Ectodermal cell (in vitro differentiated cells): Measurements from ENCODE around the gene VWA7.

Experiments
- H3K27ac ChIP-seq: 2 replicates; pipeline ENCODE4 v1.7.0; 2013; ENCODE audit warnings: mild to moderate bottlenecking, low read depth, low read length; ENCODE audit not compliant: insufficient read depth, poor library complexity, severe bottlenecking
- H3K27me3 ChIP-seq: 2 replicates; pipeline ENCODE4 v1.7.0; 2013; ENCODE audit warnings: mild to moderate bottlenecking, low read length; ENCODE audit not compliant: insufficient read depth, control insufficient read depth, poor library complexity, severe bottlenecking
- H3K36me3 ChIP-seq: one replicate; pipeline ENCODE4 v1.7.0; 2013; ENCODE audit warnings: low read length; ENCODE audit not compliant: control insufficient read depth, insufficient read depth
- H3K4me1 ChIP-seq: one replicate; pipeline ENCODE4 v1.7.0; 2013; ENCODE audit warnings: low read length; ENCODE audit not compliant: control insufficient read depth, insufficient read depth
- H3K4me3 ChIP-seq: 2 replicates; pipeline ENCODE4 v1.7.0; 2013; ENCODE audit warnings: low read depth, low read length, control low read depth; ENCODE audit not compliant: insufficient read depth
- H3K9me3 ChIP-seq: 2 replicates; pipeline ENCODE4 v1.7.0; 2013; ENCODE audit warnings: mild to moderate bottlenecking, low read length, moderate library complexity; ENCODE audit not compliant: control insufficient read depth
- WGBS, 2 experiments: methylation state at CpG; one replicate each; pipeline ENCODE4 v1.1.7; 2013; ENCODE audit warnings: missing lambda C conversion rate in 2 of 2; 5-methylcytosine and 5-hydroxymethylcytosine counted together

The VWA7 gene

DNA sequence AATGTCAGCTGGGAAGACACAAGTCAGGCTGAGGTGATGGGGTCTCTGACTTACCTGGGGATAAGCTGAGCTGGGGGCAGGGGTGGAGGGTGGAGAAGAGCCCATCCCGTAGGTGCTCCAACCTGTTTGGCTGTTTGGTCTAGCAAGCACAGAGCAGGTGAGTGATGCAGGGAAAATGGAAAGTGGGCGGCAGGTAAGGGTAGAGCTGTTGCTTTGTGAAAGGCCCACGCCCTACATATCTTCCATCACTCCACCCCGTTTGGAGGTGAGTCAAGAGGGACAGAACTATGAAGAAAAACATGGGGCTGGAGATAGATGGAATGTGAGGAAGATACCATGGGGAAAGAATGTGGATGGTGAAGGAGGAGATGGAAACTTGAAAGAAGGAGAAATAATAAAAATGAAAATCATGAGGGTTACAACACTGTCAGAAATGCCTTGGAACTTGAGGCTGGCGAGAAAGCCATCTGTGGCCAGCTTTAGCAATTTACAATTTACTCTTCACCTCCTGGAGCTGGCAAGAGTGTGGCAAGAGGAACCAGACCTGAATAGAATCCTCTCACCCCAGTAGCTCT is 56.8 kb downstream of the VWA7 start:
- Histone ChIP-seq H3K4me3 (no peak overlapping the region), H3K27ac (no peak overlapping the region), H3K4me1 (peaks cover 1% of the 10 kb centered on the region), H3K36me3 (no peaks in the 10 kb centered on the region), H3K27me3 (peaks cover 9% of the 10 kb centered on the region), H3K9me3 (no peaks in the 10 kb centered on the region)
- WGBS, 2 experiments: 87 to 96% methylated on average over 5 of the region's 5 CpGs

- H3K27ac ChIP-seq: no peak overlapping the region
- no peaks in the 10 kb centered on the region for H3K36me3 ChIP-seq
- no peaks in the 10 kb centered on the region for H3K9me3 ChIP-seq
- H3K4me3 ChIP-seq: no peak overlapping the region
- peaks cover 13% of the 10 kb centered on the region for H3K4me1 ChIP-seq
- WGBS, 2 experiments: 87 to 90% methylated on average over 6 of the region's 6 CpGs
- peaks cover 9% of the 10 kb centered on the region for H3K27me3 ChIP-seq
These were observed 58.1 kb downstream of the VWA7 start for GRCh38 chr6:31719001-31719400.

DNA sequence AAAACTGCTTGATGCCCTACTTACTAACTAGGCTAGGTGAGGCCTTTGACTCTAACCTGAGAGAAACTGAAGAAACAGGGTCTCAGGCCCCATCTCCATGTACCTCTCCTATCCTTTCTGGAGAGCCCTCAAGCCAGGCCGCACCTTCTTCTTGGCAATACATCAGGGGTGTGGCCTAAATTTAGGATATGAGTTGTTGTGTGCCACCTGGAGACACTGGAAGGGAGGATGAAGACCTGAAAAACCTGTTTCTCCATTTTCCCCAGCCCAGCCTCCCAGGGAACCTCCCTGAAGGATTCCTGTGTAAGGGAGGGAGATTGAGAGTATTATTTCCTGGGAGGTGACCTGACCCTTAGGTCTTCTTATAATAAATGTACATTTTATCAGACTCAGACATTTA is 58.9 kb downstream of the VWA7 start:
- Histone ChIP-seq H3K4me3 (no peak overlapping the region), H3K4me1 (peaks cover 20% of the 10 kb centered on the region), H3K36me3 (no peaks in the 10 kb centered on the region), H3K27ac (no peak overlapping the region), H3K9me3 (no peaks in the 10 kb centered on the region), H3K27me3 (peaks cover 9% of the 10 kb centered on the region)
- 94 to 100% methylated on average over 1 of the region's 1 CpG for WGBS, 2 experiments

- Histone ChIP-seq H3K36me3 (no peaks in the 10 kb centered on the region), H3K4me1 (peaks cover 23% of the 10 kb centered on the region), H3K9me3 (no peaks in the 10 kb centered on the region), H3K27me3 (peaks cover 12% of the 10 kb centered on the region), H3K4me3 (no peak overlapping the region), H3K27ac (no peak overlapping the region)
- WGBS, 2 experiments: 71 to 72% methylated on average over 10 of the region's 10 CpGs
These were observed 59.5 kb downstream of the VWA7 start for GRCh38 chr6:31717499-31718222.
